ENCODE measurements around the gene STEAP3.
A peak's percentile ranks its signal among the peaks of the same experiment; 100 is the strongest.

The STEAP3 gene

GRCh38 chr2:119228136-119228535 is 4.5 kb downstream of the STEAP3 start:
- no peak for DNase-seq

- DNase-seq: no peak
Observed at GRCh38 chr2:119228964-119229363, 5.3 kb downstream of the STEAP3 start.

- no peak for DNase-seq
Observed at GRCh38 chr2:119229716-119230115, 6.1 kb downstream of the STEAP3 start.

GRCh38 chr2:119230219-119231185 is 6.9 kb downstream of the STEAP3 start:
- no peak for DNase-seq

GRCh38 chr2:119231975-119232665 is 8.5 kb downstream of the STEAP3 start:
- DNase-seq: no peak

GRCh38 chr2:119232666-119232993 is 9.0 kb downstream of the STEAP3 start:
- no peak for DNase-seq

- DNase-seq: no peak
Observed at GRCh38 chr2:119233326-119234020, 9.8 kb downstream of the STEAP3 start.

- no peak for DNase-seq
Observed at GRCh38 chr2:119234021-119235019, 10.7 kb downstream of the STEAP3 start.

- no peak for DNase-seq
Observed at GRCh38 chr2:119236796-119237195, 13.2 kb downstream of the STEAP3 start.

GRCh38 chr2:119240311-119241204 is 16.9 kb downstream of the STEAP3 start:
- DNase-seq: no peak

- no peak for DNase-seq
Observed at GRCh38 chr2:119241205-119241532, 17.5 kb downstream of the STEAP3 start.

- no peak for DNase-seq
Observed at GRCh38 chr2:119242276-119243119, 18.9 kb downstream of the STEAP3 start.

- no peak for DNase-seq
Observed at GRCh38 chr2:119243621-119244020, 20.0 kb downstream of the STEAP3 start.

GRCh38 chr2:119245076-119245840 is 21.6 kb downstream of the STEAP3 start:
- no peak for DNase-seq

- no peak for DNase-seq
Observed at GRCh38 chr2:119245841-119246230, 22.2 kb downstream of the STEAP3 start.

- peak; percentile 11 for DNase-seq
Observed at GRCh38 chr2:119246884-119247843, 23.5 kb downstream of the STEAP3 start.

- DNase-seq: peak; percentile 13
Observed at GRCh38 chr2:119247844-119248271, 24.2 kb downstream of the STEAP3 start.

- peak; percentile 6 for DNase-seq
Observed at GRCh38 chr2:119248311-119248710, 24.7 kb downstream of the STEAP3 start.

All from CD4-positive, alpha-beta T cell treated with Interleukin-15 for 1 hour (primary cell).